ENCODE measurements around the gene MOBP.
"Not testable (repeated sequence)": the region's sequence is repeated elsewhere in the genome, so short reads cannot be mapped to it uniquely, and the experiment has no call there.

The MOBP gene

DNA sequence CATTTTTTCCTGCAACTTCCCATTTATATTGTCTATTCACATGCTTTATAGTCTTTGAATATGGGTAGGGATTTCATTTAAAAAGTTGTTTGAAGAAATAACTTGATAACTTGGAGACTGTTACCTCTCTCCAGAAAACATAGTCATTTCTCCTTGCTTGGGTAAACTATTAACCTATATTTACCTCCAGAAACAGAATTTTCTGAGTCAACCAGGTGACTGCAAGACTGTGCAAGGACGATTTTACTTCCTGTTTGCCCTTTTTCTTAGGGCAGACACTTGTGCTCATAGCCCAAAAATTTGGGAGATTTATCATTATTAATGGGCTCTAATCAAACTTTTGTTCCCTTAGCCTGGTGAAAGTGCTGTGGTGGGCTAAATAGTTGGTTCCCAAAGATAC lies 14.3 kb upstream of the MOBP start:
- DNase-seq = no peak

DNA sequence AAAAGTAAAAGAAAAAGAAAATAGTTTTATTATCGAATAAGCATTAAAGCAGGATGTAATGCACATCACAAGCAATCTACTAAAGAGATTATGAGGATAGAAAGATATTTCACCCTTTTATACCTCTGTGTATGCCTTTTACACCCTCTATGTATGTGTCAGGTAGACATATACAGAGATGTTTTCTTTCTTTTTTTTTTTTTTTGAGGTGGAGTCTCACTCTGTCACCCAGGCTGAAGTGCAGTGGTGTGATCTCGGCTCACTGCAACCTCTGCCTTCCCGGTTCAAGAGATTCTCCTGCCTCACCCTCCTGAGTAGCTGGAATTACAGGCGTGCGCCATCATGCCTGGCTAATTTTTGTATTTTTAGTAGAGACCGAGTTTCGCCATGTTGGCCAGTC lies 13.6 kb upstream of the MOBP start:
- not testable (repeated sequence) for DNase-seq

GRCh38 chr3:39454591-39455217 lies 12.8 kb upstream of the MOBP start:
- DNase-seq = no peak

- no peak for DNase-seq
Measured at GRCh38 chr3:39456159-39456558, 11.3 kb upstream of the MOBP start.

GRCh38 chr3:39457361-39457760 lies 10.1 kb upstream of the MOBP start:
- DNase-seq = no peak

DNA sequence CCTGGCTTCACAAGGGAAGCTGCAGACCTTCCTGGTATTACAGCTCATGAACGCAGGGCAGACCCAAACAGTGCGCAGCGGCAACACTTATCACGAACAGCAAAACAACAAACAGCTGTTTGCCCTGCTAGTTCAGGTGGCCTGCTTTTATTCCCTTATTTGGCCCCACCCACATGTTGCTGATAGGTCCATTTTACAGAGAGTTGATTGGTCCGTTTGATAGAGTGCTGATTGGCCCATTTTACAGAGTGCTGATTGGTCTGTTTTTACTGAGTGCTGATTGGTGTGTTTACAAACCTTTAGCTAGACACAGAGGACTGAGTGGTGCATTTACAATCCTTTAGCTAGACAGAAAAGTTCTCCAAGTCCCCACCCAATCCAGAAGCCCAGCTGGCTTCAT lies 8.9 kb upstream of the MOBP start:
- not testable (repeated sequence) for DNase-seq

DNA sequence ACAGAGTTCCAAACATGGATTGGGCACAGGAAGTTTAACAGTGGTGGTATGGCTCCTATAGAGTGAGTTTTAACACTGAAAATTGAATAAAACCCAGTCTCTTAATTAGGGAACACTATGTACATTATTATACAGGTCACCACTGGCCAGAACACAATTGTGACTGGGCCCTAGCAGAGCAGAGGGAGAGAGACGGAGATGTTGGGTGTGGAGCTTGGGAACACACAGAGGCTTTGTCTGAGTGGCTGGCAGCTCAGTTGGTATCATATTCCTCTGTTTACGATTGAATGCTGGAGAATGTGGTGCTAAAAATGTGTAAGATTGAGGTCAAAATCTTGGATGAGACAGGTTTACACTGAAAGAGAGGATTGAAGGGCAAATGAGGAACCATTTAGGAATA lies 6.8 kb upstream of the MOBP start:
- no peak for DNase-seq

- DNase-seq = no peak
Measured at GRCh38 chr3:39463269-39463668, 4.2 kb upstream of the MOBP start.

- DNase-seq = no peak
Measured at GRCh38 chr3:39466988-39467387, 492 bp upstream of the MOBP start.

DNA sequence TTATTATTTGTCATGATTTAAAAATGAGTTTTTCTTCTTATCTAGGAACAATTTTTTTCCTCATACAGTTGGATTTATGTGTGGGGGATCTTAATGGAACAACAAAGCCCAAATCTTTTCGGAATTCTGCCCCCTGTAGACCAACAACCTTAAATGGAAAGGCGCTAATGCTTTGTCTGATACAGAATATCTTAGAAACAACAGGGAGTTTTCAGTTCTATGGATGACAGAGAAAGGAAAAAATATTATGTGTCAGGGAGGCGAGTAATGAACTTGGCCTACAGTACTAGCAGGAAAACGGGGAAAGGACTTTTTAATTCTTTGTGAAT lies 592 bp downstream of the MOBP start:
- DNase-seq = no peak

DNA sequence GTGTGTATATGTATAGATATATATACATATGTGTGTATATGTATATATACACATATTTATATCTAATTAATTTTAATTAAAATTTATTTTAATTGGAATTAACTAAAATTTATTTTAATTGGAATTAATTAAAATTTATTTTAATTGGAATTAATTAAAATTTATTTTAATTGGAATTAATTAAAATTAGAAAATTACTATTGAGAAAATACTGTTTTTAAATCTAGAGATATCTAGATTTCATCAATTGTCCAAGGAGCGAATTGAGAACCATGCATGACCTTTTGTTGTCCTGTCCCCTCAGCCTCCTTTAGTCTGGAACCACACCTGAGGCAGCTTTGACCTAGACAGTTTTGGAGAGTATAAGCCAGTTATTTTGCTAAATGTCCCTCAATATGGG lies 1.8 kb downstream of the MOBP start:
- no peak for DNase-seq

GRCh38 chr3:39469945-39470344 lies 2.5 kb downstream of the MOBP start:
- no peak for DNase-seq

- no peak for DNase-seq
Measured at GRCh38 chr3:39471652-39472051, 4.2 kb downstream of the MOBP start.

- no peak for DNase-seq
Measured at GRCh38 chr3:39473452-39474125, 6.1 kb downstream of the MOBP start.

DNA sequence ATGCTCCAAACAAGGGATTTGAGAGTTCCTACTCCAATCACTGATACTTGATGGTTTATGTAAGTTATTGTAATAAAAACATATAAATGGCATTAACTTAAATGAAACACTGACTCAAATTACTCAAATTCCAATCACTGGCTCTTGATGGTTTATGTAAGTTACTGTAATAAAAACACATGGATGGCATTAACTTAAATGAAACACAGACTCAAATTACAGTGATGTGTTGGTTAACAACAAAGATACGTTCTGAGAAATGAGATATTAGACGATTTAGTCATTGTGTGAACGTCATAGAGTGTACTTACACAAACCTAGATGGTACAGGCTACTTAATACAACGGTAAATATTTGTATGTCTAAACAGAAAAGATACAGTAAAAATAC lies 6.6 kb downstream of the MOBP start:
- no peak for DNase-seq

DNA sequence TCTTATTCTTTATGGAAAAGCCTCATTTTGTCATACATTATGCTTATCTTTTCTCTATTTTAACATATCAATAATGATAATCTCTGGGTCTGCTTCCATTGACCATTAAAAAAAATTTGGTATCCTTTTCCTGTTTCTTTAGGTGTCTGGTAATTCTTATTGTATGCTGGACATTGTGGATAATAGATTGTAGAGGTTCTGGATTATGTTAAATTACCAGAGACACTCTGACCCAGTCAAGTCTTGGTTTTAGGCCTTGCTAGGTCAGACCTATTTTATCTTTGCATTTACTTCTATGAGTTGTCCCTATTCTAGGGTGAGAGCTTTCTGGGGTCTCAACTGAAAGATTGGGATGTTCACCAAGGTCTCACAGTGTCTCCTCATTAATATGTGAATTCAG lies 9.3 kb downstream of the MOBP start:
- no peak for DNase-seq

DNA sequence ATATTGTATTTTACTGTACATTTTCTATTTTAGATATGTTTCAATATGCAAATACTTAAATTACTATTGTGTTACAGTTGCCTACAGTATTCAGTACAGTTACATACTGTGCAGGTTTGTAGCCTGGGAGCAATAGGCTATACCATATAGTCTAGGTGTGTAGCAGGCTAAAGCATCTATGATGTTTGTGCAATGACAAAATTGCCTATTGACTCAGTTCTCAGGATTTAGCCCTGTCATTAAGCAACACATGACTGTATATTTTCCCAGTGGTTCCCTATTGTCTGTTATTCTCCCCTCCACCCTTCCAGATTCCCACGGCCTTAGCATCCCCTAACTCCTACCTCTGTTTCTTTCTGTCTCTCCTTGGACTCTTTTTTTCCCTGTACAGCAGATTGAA lies 10.7 kb downstream of the MOBP start:
- no peak for DNase-seq

- DNase-seq = no peak
Measured at GRCh38 chr3:39479701-39480414, 12.4 kb downstream of the MOBP start.

GRCh38 chr3:39485547-39485946 lies 18.1 kb downstream of the MOBP start:
- DNase-seq = no peak

- no peak for DNase-seq
Measured at GRCh38 chr3:39491014-39491413, 23.5 kb downstream of the MOBP start.

DNA sequence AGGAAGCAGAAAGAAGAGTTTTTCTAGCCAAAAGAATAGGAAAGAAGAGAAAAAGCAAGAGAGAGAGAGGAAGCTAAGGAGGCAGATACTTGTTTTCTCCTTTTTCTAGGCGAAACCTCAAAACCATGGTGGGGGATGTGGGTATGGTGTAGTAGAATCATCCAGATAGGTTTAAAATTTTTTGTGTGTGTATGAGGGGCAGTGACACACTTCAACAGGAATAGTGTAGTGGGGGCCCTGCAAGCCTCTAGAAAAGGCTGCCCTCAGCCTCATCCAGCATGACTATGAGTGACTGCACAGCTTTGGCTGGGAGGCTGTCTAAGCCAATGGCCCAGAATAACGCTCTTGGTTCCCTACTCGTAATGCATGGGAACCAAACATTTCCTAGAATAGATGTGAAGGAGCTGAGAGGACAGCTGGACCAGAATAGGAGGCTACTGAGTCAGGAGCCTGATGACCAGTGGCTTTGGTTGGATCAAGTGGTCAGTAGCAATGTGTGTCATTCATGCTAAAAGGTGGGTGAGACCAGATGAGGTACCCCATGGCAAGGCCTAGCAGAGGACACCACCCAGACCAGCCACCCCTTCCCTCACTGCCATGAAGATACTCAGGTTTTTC lies 24.4 kb downstream of the MOBP start:
- DNase-seq = no peak

- no peak for DNase-seq
Measured at GRCh38 chr3:39494781-39495180, 27.3 kb downstream of the MOBP start.

- DNase-seq = no peak
Measured at GRCh38 chr3:39497753-39498152, 30.3 kb downstream of the MOBP start.

- DNase-seq = no peak
Measured at GRCh38 chr3:39499651-39500273, 32.3 kb downstream of the MOBP start.
